Colonic mucosa (tissue), 4 donors: Measurements from ENCODE around the gene AOX1. TPM values are rescaled to one million over a fixed set of nuclear protein-coding genes. Genes with fewer than 3 reads are reported as not detected.

Source experiments
- DNase-seq: peaks from one replicate; pipeline ENCODE4 v3.0.0-alpha.2; 2020
- H3K27ac ChIP-seq: fragments of 200-600 bp; one replicate; pipeline ENCODE4 v1.8.0; 2021
- H3K27me3 ChIP-seq: fragments of 200-600 bp; one replicate; pipeline ENCODE4 v1.8.0; 2021
- H3K36me3 ChIP-seq: fragments of 200-600 bp; one replicate; pipeline ENCODE4 v1.8.0; 2021
- H3K4me1 ChIP-seq: fragments of 200-600 bp; one replicate; pipeline ENCODE4 v1.8.0; 2021; ENCODE audit warnings: mild to moderate bottlenecking
- H3K4me3 ChIP-seq: fragments of 200-600 bp; one replicate; pipeline ENCODE4 v1.8.0; 2021
- H3K9ac ChIP-seq, 2 donors: one replicate each; pipeline ENCODE4 v1.7.0; 2013; ENCODE audit warnings: control low read depth in 2 of 2, low read depth in 2 of 2, low read length in 2 of 2
- H3K9me3 ChIP-seq: fragments of 200-600 bp; one replicate; pipeline ENCODE4 v1.8.0; 2021
- CTCF ChIP-seq: fragments of 200-600 bp; IDR thresholded peaks from one replicate; pipeline ENCODE4 v1.8.0; 2022; ENCODE audit warnings: antibody characterized with exemption, mild to moderate bottlenecking
- intact Hi-C: fragments of 100-400 bp; cut with DNase I; formaldehyde crosslinking; loops from one replicate; pipeline ENCODE4 v1.14.1; 2022
- total RNA-seq, 2 donors: library from RNA; stranded (reverse); fragmentation: NEBNext Ultra II Directional in 1 of 2; extraction: Animal tissue kit (Norgen Biotek cat#: 25700) in 1 of 2; gene quantifications; one replicate each; pipeline ENCODE4 v1.2.1, GENCODE V29; 2021
- donor health status: healthy.
- donor health status: DM: no; HTN: no; CAD: no.
- donor health status: DM: no; HTN: no; CAD: no.

The AOX1 gene
- total RNA-seq, 2 donors from 2014 or later: 2.9 to 3.3 TPM

GRCh38 chr2:200593905-200594304 lies 8.1 kb downstream of the AOX1 start:
- no peak for TF ChIP-seq CTCF
- no peak for DNase-seq
- no peaks in the 10 kb centered on the region for H3K27me3 ChIP-seq
- no peak overlapping the region for H3K27ac ChIP-seq
- intact Hi-C loops: no loop called here
- H3K4me1 ChIP-seq: peaks cover 2% of the 10 kb centered on the region
- no peaks in the 10 kb centered on the region for H3K36me3 ChIP-seq
- no peak overlapping the region for H3K4me3 ChIP-seq
- no peaks in the 10 kb centered on the region for H3K9me3 ChIP-seq
- H3K9ac ChIP-seq: no peak overlapping the region

- H3K27ac ChIP-seq: no peak overlapping the region
- H3K4me1 ChIP-seq: peaks cover 2% of the 10 kb centered on the region
- intact Hi-C loops: no loop called here
- H3K9me3 ChIP-seq: no peaks in the 10 kb centered on the region
- DNase-seq: no peak
- H3K27me3 ChIP-seq: no peaks in the 10 kb centered on the region
- TF ChIP-seq CTCF: no peak
- H3K9ac ChIP-seq: no peak overlapping the region
- no peaks in the 10 kb centered on the region for H3K36me3 ChIP-seq
- no peak overlapping the region for H3K4me3 ChIP-seq
These were observed 10.1 kb downstream of the AOX1 start for GRCh38 chr2:200595913-200596312.

- H3K36me3 ChIP-seq: no peaks in the 10 kb centered on the region
- no peak overlapping the region for H3K4me3 ChIP-seq
- intact Hi-C loops: no loop called here
- DNase-seq: peak; percentile 53
- no peak overlapping the region for H3K27ac ChIP-seq
- H3K9me3 ChIP-seq: no peaks in the 10 kb centered on the region
- no peak for TF ChIP-seq CTCF
- H3K9ac ChIP-seq: no peak overlapping the region
- H3K4me1 ChIP-seq: peaks cover 2% of the 10 kb centered on the region
- no peaks in the 10 kb centered on the region for H3K27me3 ChIP-seq
These were observed 11.2 kb downstream of the AOX1 start for GRCh38 chr2:200596774-200597570.

- H3K4me1 ChIP-seq: no peaks in the 10 kb centered on the region
- no peak overlapping the region for H3K9ac ChIP-seq
- no peak for TF ChIP-seq CTCF
- no peaks in the 10 kb centered on the region for H3K9me3 ChIP-seq
- no peak for DNase-seq
- no peak overlapping the region for H3K27ac ChIP-seq
- H3K36me3 ChIP-seq: no peaks in the 10 kb centered on the region
- intact Hi-C loops: no loop called here
- no peak overlapping the region for H3K4me3 ChIP-seq
- H3K27me3 ChIP-seq: no peaks in the 10 kb centered on the region
These were observed 13.4 kb downstream of the AOX1 start for GRCh38 chr2:200599206-200599605.

- H3K36me3 ChIP-seq: no peaks in the 10 kb centered on the region
These were observed 14.9 kb downstream of the AOX1 start for GRCh38 chr2:200600549-200601225.

More at GRCh38 chr2:200600549-200601225, 14.9 kb downstream of the AOX1 start:
- H3K27me3 ChIP-seq: no peaks in the 10 kb centered on the region
- no peak overlapping the region for H3K27ac ChIP-seq
- no peaks in the 10 kb centered on the region for H3K4me1 ChIP-seq
- no peak for TF ChIP-seq CTCF
- intact Hi-C loops: no loop called here
- H3K9ac ChIP-seq: no peak overlapping the region
- DNase-seq: no peak
- H3K4me3 ChIP-seq: no peak overlapping the region
- no peaks in the 10 kb centered on the region for H3K9me3 ChIP-seq
